ENCODE measurements around the gene AK5.
"Not testable (repeated sequence)": the region's sequence is repeated elsewhere in the genome, so short reads cannot be mapped to it uniquely, and the experiment has no call there.

DNA sequence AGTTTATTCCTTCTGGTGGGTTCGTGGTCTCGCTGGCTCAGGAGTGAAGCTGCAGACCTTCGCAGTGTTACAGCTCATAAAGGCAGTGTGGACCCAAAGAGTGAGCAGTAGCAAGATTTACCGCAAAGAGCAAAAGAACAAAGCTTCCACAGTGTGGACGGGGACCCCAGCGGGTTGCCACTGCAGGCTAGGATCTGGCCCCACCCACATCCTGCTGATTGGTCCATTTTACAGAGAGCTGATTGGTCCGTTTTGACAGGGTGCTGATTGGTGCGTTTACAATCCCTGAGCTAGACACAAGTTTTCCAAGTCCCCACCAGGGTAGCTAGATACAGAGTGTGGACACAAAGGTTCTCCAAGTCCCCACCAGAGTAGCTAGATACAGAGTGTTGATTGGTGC is 249.3 kb downstream of the AK5 start:
- TF ChIP-seq POLR2A, POLR2AphosphoS5 (IDR thresholded peaks at IDR 0.05): not testable (repeated sequence)
- TF ChIP-seq, protein P1, sequence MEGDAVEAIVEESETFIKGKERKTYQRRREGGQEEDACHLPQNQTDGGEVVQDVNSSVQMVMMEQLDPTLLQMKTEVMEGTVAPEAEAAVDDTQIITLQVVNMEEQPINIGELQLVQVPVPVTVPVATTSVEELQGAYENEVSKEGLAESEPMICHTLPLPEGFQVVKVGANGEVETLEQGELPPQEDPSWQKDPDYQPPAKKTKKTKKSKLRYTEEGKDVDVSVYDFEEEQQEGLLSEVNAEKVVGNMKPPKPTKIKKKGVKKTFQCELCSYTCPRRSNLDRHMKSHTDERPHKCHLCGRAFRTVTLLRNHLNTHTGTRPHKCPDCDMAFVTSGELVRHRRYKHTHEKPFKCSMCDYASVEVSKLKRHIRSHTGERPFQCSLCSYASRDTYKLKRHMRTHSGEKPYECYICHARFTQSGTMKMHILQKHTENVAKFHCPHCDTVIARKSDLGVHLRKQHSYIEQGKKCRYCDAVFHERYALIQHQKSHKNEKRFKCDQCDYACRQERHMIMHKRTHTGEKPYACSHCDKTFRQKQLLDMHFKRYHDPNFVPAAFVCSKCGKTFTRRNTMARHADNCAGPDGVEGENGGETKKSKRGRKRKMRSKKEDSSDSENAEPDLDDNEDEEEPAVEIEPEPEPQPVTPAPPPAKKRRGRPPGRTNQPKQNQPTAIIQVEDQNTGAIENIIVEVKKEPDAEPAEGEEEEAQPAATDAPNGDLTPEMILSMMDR (IDR thresholded peaks at IDR 0.05 in 8 of 11, conservative IDR thresholded peaks at IDR 0.05 in 3 of 11): not testable (repeated sequence)
